Neutrophil (primary cell): ENCODE data around the gene OTUB2.

Source experiments
- H3K27ac ChIP-seq: fragments of 200-600 bp; sonication (generic); 2 replicates; pipeline ENCODE4 v1.5.1; 2016; ENCODE audit warnings: mild to moderate bottlenecking, moderate library complexity
- H3K27me3 ChIP-seq: fragments of 200-600 bp; sonication (generic); 2 replicates; pipeline ENCODE4 v1.6.0; 2016; ENCODE audit warnings: mild to moderate bottlenecking
- H3K36me3 ChIP-seq: fragments of 200-600 bp; sonication (generic); 2 replicates; pipeline ENCODE4 v1.5.1; 2017
- H3K4me1 ChIP-seq, 2 experiments: fragments of 200-600 bp in 1 of 2; sonication (generic) in 1 of 2; 1 replicate in 1 of 2; 2 replicates in 1 of 2; pipeline versions ENCODE4 v1.5.1 to v1.6.1; 2013 to 2016; ENCODE audit warnings: low read depth in 1 of 2, low read length in 1 of 2, mild to moderate bottlenecking in 1 of 2, moderate library complexity in 1 of 2; ENCODE audit not compliant: control insufficient read depth in 1 of 2, insufficient read depth in 1 of 2
- H3K4me3 ChIP-seq, 2 experiments: fragments of 200-600 bp in 1 of 2; sonication (generic) in 1 of 2; 1 replicate in 1 of 2; 2 replicates in 1 of 2; pipeline ENCODE4 v1.5.1; 2013 to 2016; ENCODE audit warnings: low read depth in 1 of 2, low read length in 1 of 2, mild to moderate bottlenecking in 1 of 2, moderate library complexity in 1 of 2
- H3K9me3 ChIP-seq: fragments of 200-600 bp; sonication (generic); 2 replicates; pipeline ENCODE4 v1.5.1; 2016
- TF ChIP-seq, protein P1 (sequence below): fragments of 200-600 bp; sonication (generic); IDR thresholded peaks from 2 replicates; pipeline ENCODE4 v1.5.1; 2016; ENCODE audit warnings: antibody characterized with exemption

OTUB2 gene

DNA sequence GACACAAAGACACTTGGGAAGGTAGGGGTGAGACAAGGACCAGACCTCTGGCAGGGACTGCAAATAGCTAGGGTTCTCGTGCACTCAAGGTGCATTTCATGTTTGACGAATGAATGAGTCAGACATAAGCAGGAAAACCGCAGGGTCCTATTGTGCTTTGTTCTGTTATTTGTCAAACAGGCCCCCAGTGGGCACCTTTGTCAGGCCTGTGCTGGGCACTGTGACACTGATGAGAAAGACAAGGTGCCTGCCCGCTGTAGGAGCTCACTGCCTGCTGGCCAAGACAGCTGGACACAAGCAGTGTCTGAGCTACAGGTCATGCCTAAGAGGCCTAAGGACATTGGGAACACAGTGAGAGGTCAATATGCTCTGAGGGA is 2.3 kb downstream of the OTUB2 start:
- Histone ChIP-seq H3K36me3 (no peaks in the 10 kb centered on the region), H3K4me3 (no peak overlapping the region), H3K27me3 (no peaks in the 10 kb centered on the region), H3K27ac (no peak overlapping the region), H3K4me1 (peaks cover 18 to 29% of the 10 kb centered on the region in 2 experiments), H3K9me3 (no peaks in the 10 kb centered on the region)
- TF ChIP-seq, protein P1, sequence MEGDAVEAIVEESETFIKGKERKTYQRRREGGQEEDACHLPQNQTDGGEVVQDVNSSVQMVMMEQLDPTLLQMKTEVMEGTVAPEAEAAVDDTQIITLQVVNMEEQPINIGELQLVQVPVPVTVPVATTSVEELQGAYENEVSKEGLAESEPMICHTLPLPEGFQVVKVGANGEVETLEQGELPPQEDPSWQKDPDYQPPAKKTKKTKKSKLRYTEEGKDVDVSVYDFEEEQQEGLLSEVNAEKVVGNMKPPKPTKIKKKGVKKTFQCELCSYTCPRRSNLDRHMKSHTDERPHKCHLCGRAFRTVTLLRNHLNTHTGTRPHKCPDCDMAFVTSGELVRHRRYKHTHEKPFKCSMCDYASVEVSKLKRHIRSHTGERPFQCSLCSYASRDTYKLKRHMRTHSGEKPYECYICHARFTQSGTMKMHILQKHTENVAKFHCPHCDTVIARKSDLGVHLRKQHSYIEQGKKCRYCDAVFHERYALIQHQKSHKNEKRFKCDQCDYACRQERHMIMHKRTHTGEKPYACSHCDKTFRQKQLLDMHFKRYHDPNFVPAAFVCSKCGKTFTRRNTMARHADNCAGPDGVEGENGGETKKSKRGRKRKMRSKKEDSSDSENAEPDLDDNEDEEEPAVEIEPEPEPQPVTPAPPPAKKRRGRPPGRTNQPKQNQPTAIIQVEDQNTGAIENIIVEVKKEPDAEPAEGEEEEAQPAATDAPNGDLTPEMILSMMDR: no peak

DNA sequence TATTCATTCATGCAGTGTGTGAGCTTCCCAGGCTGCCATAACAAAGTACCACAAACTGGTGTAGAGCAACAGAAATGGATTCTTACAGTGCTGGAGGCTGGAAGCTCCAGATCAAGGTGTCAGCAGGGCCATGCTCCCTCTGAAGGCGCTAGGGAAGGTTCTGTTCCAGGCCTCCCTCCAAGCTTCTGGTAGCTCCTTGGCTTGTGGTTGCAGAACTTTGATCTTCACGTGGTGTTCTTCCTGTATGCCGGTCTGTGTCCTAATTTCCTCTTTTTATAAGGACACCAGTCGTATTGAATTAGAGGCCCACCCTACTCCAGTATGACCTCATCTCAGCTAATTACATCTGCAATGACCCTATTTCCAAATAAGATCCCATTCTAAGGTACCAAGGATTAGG is 3.1 kb downstream of the OTUB2 start:
- H3K4me3 ChIP-seq: no peak overlapping the region
- no peaks in the 10 kb centered on the region for H3K36me3 ChIP-seq
- no peaks in the 10 kb centered on the region for H3K27me3 ChIP-seq
- peaks cover 18 to 29% of the 10 kb centered on the region in 2 experiments for H3K4me1 ChIP-seq
- H3K27ac ChIP-seq: peak overlapping the region; percentile 4
- TF ChIP-seq, protein P1: no peak
- no peaks in the 10 kb centered on the region for H3K9me3 ChIP-seq

DNA sequence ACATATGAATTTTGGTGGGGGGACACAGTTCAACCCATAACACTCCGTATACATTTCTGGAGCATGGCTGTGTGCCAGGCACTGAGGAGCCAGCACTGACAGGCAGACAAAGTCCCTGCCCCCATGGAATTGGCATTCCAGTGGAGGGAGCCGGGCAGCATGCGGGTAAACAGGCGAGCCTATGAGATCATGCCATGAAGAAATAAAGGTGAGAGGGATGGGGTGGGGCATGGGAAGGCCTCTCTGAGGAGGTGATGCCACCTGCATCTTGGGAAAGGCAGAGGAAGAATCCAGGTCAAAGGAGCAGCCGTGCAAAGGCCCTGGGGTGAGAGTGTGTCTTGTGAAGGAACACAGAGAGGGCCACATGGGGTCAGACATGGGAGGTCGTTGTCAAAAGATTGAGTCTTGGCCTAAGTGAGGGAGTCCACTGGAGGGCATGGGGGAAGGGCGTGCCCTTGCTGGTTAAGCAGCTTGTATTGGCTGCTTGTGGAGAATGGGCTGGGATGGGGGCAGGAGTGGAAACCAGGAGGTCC is 3.6 kb downstream of the OTUB2 start:
- H3K36me3 ChIP-seq: no peaks in the 10 kb centered on the region
- H3K27ac ChIP-seq: no peak overlapping the region
- no peaks in the 10 kb centered on the region for H3K27me3 ChIP-seq
- no peaks in the 10 kb centered on the region for H3K9me3 ChIP-seq
- TF ChIP-seq, protein P1: no peak
- H3K4me1 ChIP-seq: peaks cover 18 to 29% of the 10 kb centered on the region in 2 experiments
- no peak overlapping the region for H3K4me3 ChIP-seq

DNA sequence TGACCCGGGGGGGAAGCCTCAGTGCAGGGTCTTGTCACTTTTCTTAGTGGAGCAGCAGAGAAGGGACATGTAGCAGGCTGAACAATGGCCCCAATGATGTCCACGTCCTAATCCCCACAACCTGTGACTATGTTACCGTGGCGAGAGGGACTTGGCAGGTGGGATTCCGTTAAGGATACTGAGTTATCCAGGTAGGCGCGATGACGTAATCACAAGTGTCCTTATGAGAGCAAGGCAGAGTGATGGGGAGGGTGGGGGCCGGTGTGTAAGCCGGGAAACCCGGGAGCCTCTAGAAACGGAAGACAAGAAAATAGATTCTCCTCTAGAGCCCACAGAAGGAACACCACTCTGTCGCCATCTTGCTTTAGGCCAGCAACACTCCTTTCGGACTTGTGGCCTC is 4.4 kb downstream of the OTUB2 start:
- Histone ChIP-seq H3K36me3 (no peaks in the 10 kb centered on the region), H3K4me3 (no peak overlapping the region), H3K27ac (no peak overlapping the region), H3K9me3 (no peaks in the 10 kb centered on the region), H3K27me3 (no peaks in the 10 kb centered on the region), H3K4me1 (peaks cover 18 to 28% of the 10 kb centered on the region in 2 experiments)
- TF ChIP-seq, protein P1: no peak

DNA sequence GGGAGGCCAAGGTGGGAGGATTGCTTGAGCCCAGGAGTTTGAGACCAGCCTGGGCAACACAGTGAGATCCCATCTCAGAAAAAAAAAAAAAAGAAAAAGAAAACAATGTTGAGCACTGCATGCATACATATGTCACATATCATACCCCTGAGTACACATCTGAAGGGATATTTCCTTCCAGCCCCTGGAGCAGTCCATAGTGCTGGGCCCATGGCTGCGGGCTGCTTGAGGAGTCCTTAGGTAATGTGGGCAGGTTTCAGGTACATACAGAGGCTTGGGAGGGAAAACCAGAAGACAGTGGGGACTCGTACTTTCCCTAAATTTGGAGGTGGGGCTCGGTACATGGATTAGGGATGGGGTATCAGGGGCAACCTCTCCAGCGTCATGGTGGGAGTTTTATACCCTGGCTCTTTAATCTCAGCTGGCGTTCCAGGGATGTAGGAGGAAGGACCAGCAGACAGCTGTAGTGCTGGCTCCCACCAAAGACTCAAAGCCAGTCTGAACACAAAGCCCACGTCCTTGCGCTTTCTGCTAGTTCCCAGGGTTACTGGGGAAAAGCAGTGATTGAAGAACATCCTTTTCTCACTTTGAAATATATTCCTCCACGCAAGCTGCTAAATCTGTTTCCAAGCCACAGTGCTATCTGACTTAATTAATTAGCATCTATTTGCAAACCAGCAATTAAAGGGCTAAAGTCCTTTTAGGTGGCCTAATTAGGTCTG is 5.2 kb downstream of the OTUB2 start:
- no peaks in the 10 kb centered on the region for H3K27me3 ChIP-seq
- TF ChIP-seq, protein P1: no peak
- no peak overlapping the region for H3K4me3 ChIP-seq
- H3K9me3 ChIP-seq: no peaks in the 10 kb centered on the region
- no peaks in the 10 kb centered on the region for H3K36me3 ChIP-seq
- no peak overlapping the region for H3K27ac ChIP-seq
- peaks cover 14 to 24% of the 10 kb centered on the region in 2 experiments for H3K4me1 ChIP-seq
